Measurements from ENCODE around the gene H6PD. TPM values are rescaled to one million over a fixed set of nuclear protein-coding genes. Genes with fewer than 3 reads are reported as not detected.
A peak's percentile ranks its signal among the peaks of the same experiment; 100 is the strongest.

H6PD gene
- total RNA-seq, 2 experiments from 2014 or later, result 9.7 to 10.2 TPM

DNA sequence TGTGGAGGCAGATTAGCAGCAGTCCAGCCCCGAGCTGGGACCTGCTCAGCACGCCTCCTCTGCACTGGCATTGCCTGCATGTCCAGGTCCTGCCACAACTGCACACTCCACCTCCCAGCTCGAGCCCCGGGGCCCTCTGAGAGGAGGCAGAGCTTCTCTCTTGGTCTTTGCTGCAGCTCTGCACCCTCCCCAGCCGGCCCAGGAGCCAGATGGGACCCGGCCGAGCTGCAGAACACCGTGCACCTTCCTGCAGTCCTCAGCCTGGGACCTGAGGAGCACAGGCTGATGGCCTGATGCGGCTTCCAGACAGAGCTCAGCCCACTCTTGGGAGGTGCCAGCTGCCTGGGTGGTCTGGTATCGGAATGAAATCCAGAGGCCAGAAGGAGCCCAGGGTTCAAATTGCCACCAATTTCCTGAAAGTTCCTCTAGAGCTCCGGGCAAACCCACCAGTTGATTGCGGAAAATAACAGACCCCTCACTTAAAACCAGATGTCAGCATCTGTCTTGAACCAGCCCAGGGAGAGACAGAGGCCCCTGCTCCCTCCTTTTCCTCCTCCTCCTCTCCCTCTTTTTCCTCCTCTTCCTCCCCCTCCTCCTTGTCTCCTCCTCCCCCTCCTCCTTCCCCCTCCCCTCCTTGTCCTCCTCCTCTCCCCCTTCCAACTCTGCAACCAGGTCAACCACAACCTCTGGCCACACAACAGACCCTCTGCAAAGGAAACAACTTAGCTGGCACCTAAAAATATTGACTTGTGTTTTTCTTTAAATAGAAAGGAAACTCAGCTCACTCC lies 47.5 kb downstream of the H6PD start:
- ChIA-PET CTCF (interaction anchor here (0.9 to 2.0 kb wide), 5 partner anchors 13 to 209 kb away, joined by 4 to 11 read pairs (median 6); no protein-coding TSS in a partner anchor), POLR2A (interaction anchor here (0.6 kb wide), 1 partner anchor 311 kb away, joined by 4 read pairs; no protein-coding TSS in a partner anchor)
- peaks cover 15% of the 10 kb centered on the region for H3K36me3 Mint-ChIP-seq (ENCODE audit: low read depth)
- peaks cover 65% of the 10 kb centered on the region for H3K4me1 Mint-ChIP-seq (ENCODE audit: low read depth)
- DNase-seq (no peak), ATAC-seq (no peak)
- H3K4me3 Mint-ChIP-seq, result no peak overlapping the region
- H3K27ac Mint-ChIP-seq, result peak overlapping the region; percentile 77
- H3K9me3 Mint-ChIP-seq (ENCODE audit: insufficient read depth), result peaks cover 11% of the 10 kb centered on the region
- peaks cover 9% of the 10 kb centered on the region for H3K27me3 Mint-ChIP-seq (ENCODE audit: low read depth)

DNA sequence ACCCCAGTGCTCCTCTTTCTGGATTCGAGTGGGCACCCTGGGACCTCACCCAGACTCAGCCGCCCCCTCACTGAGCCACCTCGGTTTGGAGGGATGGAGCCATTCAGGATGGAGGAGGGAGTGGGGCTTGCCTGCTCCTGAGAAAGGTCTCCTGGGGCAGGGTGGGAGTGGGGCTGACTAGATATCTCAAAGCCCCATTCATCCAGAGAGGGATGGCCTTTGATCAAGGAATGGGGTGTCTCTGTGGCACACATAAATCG lies 48.1 kb downstream of the H6PD start:
- Mint-ChIP-seq H3K4me1 (ENCODE audit: low read depth) (peaks cover 65% of the 10 kb centered on the region), H3K4me3 (no peak overlapping the region), H3K27me3 (ENCODE audit: low read depth) (peaks cover 9% of the 10 kb centered on the region), H3K36me3 (ENCODE audit: low read depth) (peaks cover 15% of the 10 kb centered on the region), H3K9me3 (ENCODE audit: insufficient read depth) (peaks cover 11% of the 10 kb centered on the region), H3K27ac (peak overlapping the region; percentile 77)
- DNase-seq (no peak), ATAC-seq (no peak)
- POLR2A ChIA-PET, result interaction anchor here (0.6 kb wide), 2 partner anchors 154 to 312 kb away, joined by 3 to 4 read pairs; no protein-coding TSS in a partner anchor
- CTCF ChIA-PET, result interaction anchor here (1.8 to 2.6 kb wide), 3 partner anchors 15 to 208 kb away, joined by 5 to 16 read pairs (median 11); no protein-coding TSS in a partner anchor

DNA sequence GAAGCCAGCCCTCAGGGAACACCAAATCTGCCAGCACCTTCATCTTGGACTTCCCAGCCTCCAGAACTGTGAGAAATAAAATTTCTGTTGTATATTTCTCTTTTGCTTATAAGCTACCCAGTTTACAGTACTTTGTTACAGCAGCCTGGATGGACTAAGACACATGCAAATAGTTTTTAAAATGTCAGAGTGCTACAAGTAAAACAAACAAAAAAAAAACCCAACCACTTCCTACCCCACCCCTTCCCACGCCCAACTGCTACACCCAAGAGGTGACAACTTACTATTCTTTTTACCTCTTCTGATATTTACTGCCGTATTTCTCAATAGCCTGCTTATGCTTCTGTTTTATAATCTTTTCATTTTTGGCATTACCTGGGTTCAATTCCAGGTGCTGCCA lies 49.5 kb downstream of the H6PD start:
- CTCF ChIA-PET, result interaction anchor here (0.8 to 2.6 kb wide), 5 partner anchors 16 to 289 kb away, joined by 3 to 16 read pairs (median 4); no protein-coding TSS in a partner anchor

DNA sequence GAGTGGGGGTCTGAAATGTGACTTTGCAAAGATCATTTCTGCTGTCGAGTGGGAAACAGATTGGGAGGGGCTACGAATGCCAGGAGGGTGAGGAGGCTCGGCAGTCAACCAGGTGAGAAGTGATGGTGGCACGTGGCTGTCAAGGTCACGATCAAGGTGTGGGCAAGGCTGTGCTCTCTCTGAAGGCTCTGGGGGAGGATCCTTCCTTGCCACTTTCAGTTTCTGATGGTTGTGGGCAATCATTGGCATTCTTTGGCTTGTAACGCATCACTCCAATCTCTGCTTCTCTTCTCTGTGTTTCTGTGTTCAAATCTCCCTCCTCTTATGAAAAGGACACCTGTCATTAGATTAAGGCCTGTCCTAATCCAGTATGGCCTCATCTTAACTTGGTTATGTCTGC lies 52.0 kb downstream of the H6PD start:
- ChIA-PET POLR2A (no interaction called here), CTCF (interaction anchor here (1.7 kb wide), 1 partner anchor 169 kb away, joined by 6 read pairs; no protein-coding TSS in a partner anchor)
- Mint-ChIP-seq H3K4me3 (no peak overlapping the region), H3K4me1 (ENCODE audit: low read depth) (peaks cover 38% of the 10 kb centered on the region), H3K36me3 (ENCODE audit: low read depth) (peaks cover 17% of the 10 kb centered on the region), H3K9me3 (ENCODE audit: insufficient read depth) (peaks cover 25% of the 10 kb centered on the region), H3K27me3 (ENCODE audit: low read depth) (peaks cover 2% of the 10 kb centered on the region), H3K27ac (no peak overlapping the region)
- ATAC-seq (no peak), DNase-seq (no peak)

More for the DNA sequence above, 49.5 kb downstream of the H6PD start:
- Mint-ChIP-seq H3K4me3 (peak overlapping the region; percentile 38), H3K4me1 (ENCODE audit: low read depth) (peaks cover 60% of the 10 kb centered on the region), H3K36me3 (ENCODE audit: low read depth) (peaks cover 17% of the 10 kb centered on the region), H3K27ac (peak overlapping the region; percentile 77), H3K27me3 (ENCODE audit: low read depth) (peaks cover 9% of the 10 kb centered on the region), H3K9me3 (ENCODE audit: insufficient read depth) (peaks cover 23% of the 10 kb centered on the region)
- no peak for ATAC-seq
- DNase-seq, result peak; percentile 45
- POLR2A ChIA-PET, result interaction anchor here (0.6 to 1.2 kb wide), 2 partner anchors 210 to 344 kb away, joined by 3 to 4 read pairs; no protein-coding TSS in a partner anchor

DNA sequence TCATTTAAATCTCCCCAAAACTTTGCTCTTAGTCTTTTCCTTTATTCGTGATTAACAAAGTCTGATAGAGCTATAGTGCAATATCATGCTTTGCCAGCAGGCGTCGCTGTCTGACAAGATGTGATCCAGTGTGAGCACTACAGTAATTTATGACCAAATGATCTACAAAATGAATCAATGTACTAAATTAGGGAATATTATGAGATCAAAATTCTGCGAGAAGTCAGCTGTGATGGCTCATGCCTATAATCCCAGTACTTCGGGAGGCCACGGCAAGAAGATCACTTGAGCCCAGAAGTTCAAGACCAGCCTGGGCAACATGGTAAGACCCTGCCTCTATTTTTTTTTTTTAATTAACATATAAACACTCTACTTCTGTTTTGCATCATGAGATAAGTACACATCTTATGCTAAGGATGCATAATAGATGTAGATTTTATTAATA lies 54.5 kb downstream of the H6PD start:
- H3K27ac Mint-ChIP-seq, result no peak overlapping the region
- H3K36me3 Mint-ChIP-seq (ENCODE audit: low read depth), result peaks cover 15% of the 10 kb centered on the region
- ChIA-PET POLR2A (no interaction called here), CTCF (interaction anchor here (0.7 to 4.2 kb wide), 21 partner anchors 8 to 285 kb away, joined by 3 to 89 read pairs (median 5); no protein-coding TSS in a partner anchor)
- ATAC-seq (no peak), DNase-seq (peak; percentile 88)
- H3K4me1 Mint-ChIP-seq (ENCODE audit: low read depth), result peaks cover 19% of the 10 kb centered on the region
- H3K27me3 Mint-ChIP-seq (ENCODE audit: low read depth), result peaks cover 5% of the 10 kb centered on the region
- peaks cover 22% of the 10 kb centered on the region for H3K9me3 Mint-ChIP-seq (ENCODE audit: insufficient read depth)
- H3K4me3 Mint-ChIP-seq, result no peak overlapping the region

DNA sequence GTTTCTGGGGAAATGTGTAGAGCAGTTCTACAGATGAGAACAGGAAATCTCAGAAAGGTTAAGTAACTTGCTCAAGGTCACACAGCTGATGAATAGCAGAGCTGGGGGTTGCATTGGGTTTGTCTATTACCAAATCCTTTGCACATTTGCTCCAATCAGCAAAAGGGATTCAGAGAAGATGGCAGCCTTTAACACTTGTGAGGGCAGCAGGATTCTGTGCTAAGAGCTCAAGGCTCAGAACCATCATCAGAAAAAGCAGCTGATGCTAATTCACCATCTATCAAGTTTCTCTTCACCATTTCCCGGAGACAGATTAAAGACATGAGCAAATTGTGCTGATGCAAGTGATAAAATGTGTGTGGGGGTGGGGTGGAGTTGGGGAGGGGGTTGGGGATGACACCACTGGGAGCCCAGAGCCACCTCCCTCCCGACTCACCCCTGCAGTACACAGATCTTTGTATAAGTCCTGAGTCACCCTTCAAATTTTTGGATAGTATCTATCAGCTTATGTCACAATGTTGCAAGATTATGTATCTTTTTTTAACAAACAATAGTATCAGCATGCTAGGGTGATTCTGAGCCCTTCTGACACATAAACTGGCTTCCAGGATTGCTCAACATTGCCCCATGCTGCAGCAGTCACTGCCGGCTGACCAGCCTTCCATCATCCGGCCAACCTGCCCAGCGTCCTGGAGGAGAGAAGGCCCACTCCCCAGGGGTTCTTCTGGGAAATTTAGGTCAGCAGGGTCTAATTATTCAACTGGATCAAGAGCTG lies 55.3 kb downstream of the H6PD start:
- Mint-ChIP-seq H3K27me3 (ENCODE audit: low read depth) (peaks cover 7% of the 10 kb centered on the region), H3K9me3 (ENCODE audit: insufficient read depth) (peaks cover 14% of the 10 kb centered on the region), H3K27ac (no peak overlapping the region), H3K4me1 (ENCODE audit: low read depth) (peaks cover 12% of the 10 kb centered on the region), H3K36me3 (ENCODE audit: low read depth) (peaks cover 11% of the 10 kb centered on the region), H3K4me3 (no peak overlapping the region)
- ATAC-seq, result no peak
- DNase-seq, result no peak
- POLR2A ChIA-PET, result no interaction called here
- CTCF ChIA-PET, result interaction anchor here (1.0 to 4.2 kb wide), 20 partner anchors 8 to 284 kb away, joined by 3 to 89 read pairs (median 5); partner anchors contain the start of gene SLC25A33

DNA sequence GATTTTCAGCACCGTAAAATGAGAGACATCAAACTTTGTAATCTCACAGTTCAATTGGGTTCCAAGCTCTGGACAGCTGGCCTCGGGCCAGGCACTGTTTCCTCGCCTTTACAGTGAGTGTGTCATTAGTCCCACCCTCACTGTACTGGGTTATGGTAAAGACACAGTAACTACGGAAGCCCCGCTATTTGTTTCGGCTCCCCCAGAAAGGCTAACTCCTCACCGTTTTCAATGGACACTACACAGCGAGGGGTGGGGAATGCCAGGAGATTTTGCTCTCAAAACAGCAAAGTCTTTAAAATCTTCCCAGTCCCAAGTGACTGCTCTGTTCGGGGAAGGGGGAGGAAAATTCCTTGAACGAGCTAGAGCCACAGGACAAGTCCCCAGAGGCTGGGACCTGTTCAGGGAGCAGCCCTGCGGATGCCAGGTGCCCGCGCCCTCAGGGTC lies 57.4 kb downstream of the H6PD start:
- ATAC-seq, result no peak
- Mint-ChIP-seq H3K4me3 (peak overlapping the region; percentile 51), H3K27me3 (ENCODE audit: low read depth) (peaks cover 11% of the 10 kb centered on the region), H3K4me1 (ENCODE audit: low read depth) (no peaks in the 10 kb centered on the region), H3K27ac (no peak overlapping the region), H3K36me3 (ENCODE audit: low read depth) (peaks cover 2% of the 10 kb centered on the region), H3K9me3 (ENCODE audit: insufficient read depth) (peaks cover 14% of the 10 kb centered on the region)
- ChIA-PET CTCF (interaction anchor here (0.9 to 4.0 kb wide), 3 partner anchors 25 to 199 kb away, joined by 4 to 89 read pairs (median 7); no protein-coding TSS in a partner anchor), POLR2A (interaction anchor here (1.0 kb wide), 1 partner anchor 16 kb away, joined by 3 read pairs; no protein-coding TSS in a partner anchor)
- DNase-seq, result no peak

DNA sequence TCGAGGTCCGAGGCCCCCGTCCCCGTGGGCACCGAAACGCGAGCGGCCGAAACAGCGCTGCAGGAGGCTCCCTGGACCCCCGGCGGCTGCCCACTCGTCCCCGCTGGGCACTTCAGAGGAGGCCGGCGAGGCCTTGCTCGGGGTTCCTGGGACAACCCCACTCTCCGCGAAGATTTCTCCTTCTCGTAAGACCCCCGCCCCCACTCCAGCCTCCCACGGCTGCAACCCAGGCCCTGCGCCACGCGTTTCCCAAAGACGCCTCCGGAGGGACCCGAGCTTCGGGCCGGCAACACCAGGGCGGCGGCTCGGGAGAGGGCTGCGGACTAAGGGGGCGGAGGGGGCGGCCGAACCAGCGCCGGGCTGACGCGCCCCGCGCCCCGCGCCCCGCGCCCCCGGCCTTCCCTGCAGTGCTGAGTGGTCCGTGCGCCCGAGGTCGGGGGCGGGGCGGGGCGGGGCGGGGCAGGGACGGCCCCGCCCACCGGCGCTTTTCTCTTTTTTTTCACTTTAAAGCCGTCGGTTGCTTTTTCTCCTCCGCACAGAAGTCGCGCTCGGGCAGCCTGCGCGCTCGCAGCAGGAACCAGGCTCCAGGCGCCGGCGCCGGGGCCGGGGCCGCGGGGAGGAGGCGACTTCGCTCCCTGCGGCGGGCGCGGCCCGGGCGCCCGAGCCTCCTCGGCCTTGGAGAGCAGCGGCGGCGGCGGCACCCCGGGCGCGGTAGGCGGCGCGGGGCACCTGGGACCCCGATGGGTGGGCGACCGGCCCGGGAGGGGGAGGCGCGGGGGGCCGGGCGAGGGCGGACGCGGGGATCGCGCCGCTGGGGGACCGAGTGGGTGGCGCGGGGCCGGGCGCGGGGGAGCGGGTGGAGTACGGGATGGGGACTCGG lies 58.0 kb downstream of the H6PD start, which contains the start of gene SPSB1:
Gene SPSB1 (plus strand): TSS at position 534 of the 880 bp plus-strand sequence. CDS start 62,998 bp downstream, outside the sequence.
- peaks cover 14% of the 10 kb centered on the region for H3K9me3 Mint-ChIP-seq (ENCODE audit: insufficient read depth)
- CTCF ChIA-PET, result interaction anchor here (1.0 to 4.0 kb wide), 2 partner anchors 164 to 198 kb away, joined by 7 to 89 read pairs; no protein-coding TSS in a partner anchor
- peaks cover 11% of the 10 kb centered on the region for H3K27me3 Mint-ChIP-seq (ENCODE audit: low read depth)
- ATAC-seq, result peak; percentile 76
- DNase-seq, result peak; percentile 72
- H3K4me3 Mint-ChIP-seq, result peak within 1 kb of the TSS; percentile 51
- no peaks in the 10 kb centered on the region for H3K4me1 Mint-ChIP-seq (ENCODE audit: low read depth)
- POLR2A ChIA-PET, result interaction anchor here (1.0 kb wide), 1 partner anchor 17 kb away, joined by 3 read pairs; no protein-coding TSS in a partner anchor
- H3K27ac Mint-ChIP-seq, result no peak within 1 kb of the TSS
- peaks cover 2% of the 10 kb centered on the region for H3K36me3 Mint-ChIP-seq (ENCODE audit: low read depth)

DNA sequence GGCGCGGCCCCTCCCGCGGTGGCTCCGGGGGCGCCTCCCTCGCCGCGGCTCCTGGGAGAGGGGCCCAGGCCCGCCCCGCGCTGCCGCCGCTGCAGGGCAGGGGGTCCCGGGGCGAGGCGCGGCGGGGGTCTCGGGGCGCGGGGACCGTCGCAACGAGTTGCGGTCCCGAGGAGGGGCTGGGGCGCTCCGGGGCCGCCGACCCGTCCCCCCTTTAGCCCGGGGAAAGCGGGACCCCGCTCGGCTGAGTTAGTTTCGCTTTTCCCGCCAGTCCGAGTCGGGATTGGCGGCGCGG lies 58.6 kb downstream of the H6PD start:
- Mint-ChIP-seq H3K27me3 (ENCODE audit: low read depth) (peaks cover 11% of the 10 kb centered on the region), H3K27ac (no peak overlapping the region), H3K36me3 (ENCODE audit: low read depth) (peaks cover 2% of the 10 kb centered on the region), H3K9me3 (ENCODE audit: insufficient read depth) (peaks cover 10% of the 10 kb centered on the region), H3K4me3 (no peak overlapping the region), H3K4me1 (ENCODE audit: low read depth) (no peaks in the 10 kb centered on the region)
- ATAC-seq (no peak), DNase-seq (no peak)
- ChIA-PET POLR2A (no interaction called here), CTCF (no interaction called here)

DNA sequence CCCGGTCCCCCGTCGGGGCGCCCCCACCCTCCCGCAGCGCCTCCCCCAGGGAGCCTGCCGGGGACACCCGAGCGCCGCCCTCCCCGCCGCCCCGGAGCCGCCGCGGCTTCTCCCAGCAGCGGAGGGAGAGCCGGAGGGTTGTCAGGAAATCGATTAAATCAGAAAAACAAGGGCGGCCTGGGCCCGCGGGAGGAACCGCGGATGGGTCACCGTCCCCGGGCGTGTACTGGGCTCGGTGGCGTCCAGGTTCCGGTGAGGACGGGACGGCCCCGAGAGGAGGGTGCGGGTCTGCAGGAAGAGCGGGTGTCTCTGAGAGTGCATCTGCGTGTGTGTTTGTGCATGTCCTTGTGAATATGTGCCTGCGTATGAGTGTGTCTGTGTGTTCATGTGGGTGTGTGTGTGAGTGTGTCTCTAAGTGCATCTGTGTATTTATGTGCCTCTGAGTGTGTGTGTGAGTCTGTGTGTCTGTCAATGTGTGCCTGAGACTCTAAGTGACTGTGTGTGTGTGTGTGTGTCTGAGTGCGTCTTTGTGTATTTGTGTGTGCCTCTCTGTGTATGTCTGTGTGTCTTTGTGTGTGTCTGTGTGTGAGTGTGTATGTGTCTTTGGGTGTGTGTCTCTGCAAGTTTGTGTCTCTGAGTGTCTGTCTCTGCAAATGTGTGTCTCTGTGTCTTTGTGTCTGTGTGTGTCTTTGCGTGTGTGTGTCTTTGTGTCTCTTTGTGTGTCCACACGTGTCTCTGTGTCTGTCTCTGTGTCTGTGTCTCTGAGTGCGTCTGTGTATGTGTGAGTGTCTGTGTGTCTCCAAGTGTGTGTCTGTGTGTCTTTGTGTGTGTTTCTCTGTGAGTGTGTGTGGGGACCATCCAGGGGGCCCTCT lies 59.2 kb downstream of the H6PD start:
- DNase-seq (peak; percentile 44), ATAC-seq (peak; percentile 50)
- Mint-ChIP-seq H3K27me3 (ENCODE audit: low read depth) (peaks cover 11% of the 10 kb centered on the region), H3K4me1 (ENCODE audit: low read depth) (no peaks in the 10 kb centered on the region), H3K27ac (no peak overlapping the region), H3K4me3 (no peak overlapping the region), H3K36me3 (ENCODE audit: low read depth) (peaks cover 2% of the 10 kb centered on the region), H3K9me3 (ENCODE audit: insufficient read depth) (peaks cover 4% of the 10 kb centered on the region)
- CTCF ChIA-PET, result no interaction called here
- POLR2A ChIA-PET, result no interaction called here

Data from activated CD8-positive, alpha-beta T cell treated with anti-CD3 and anti-CD28 coated beads, Interleukin-2, amount 10 ng/mL, durations not matched to agents 7 days and 5 days (primary cell).